ENCODE results near the gene BSN.
"Not testable (repeated sequence)": the region's sequence is repeated elsewhere in the genome, so short reads cannot be mapped to it uniquely, and the experiment has no call there.

- not testable (repeated sequence) for TF ChIP-seq CTCF (IDR thresholded peaks at IDR 0.05); EZH2 (IDR thresholded peaks at IDR 0.05; ENCODE audit: borderline replicate concordance, insufficient read depth, low read depth, low read length, poor library complexity, severe bottlenecking)
Measured at GRCh38 chr3:49687424-49687795, 133.1 kb downstream of the BSN start.
